CD14-positive monocyte (primary cell): ENCODE data around the gene MYO1A. TPM values are rescaled to one million over a fixed set of nuclear protein-coding genes. Genes with fewer than 3 reads are reported as not detected.
"Not testable (repeated sequence)": the region's sequence is repeated elsewhere in the genome, so short reads cannot be mapped to it uniquely, and the experiment has no call there.

ENCODE experiments used
- DNase-seq, 3 donors: peaks; one replicate each; pipeline ENCODE4 v3.0.0-alpha.2; 2011 to 2022
- H2AFZ ChIP-seq: 2 replicates; pipeline ENCODE4 v1.6.0; 2012; ENCODE audit warnings: mild to moderate bottlenecking, low read depth, low read length, inconsistent platforms; ENCODE audit not compliant: insufficient read depth, poor library complexity, severe bottlenecking
- H3K27ac ChIP-seq, 2 donors: 1 replicate in 1 of 2; 2 replicates in 1 of 2; pipeline ENCODE4 v1.5.1; 2012 to 2013; ENCODE audit warnings: low read length in 2 of 2, control low read depth in 1 of 2, inconsistent platforms in 1 of 2, low read depth in 1 of 2, mild to moderate bottlenecking in 1 of 2
- H3K27me3 ChIP-seq, 2 donors: one replicate each; pipeline versions ENCODE4 v1.6.0 to v1.6.1; 2011 to 2013; ENCODE audit warnings: low read length in 2 of 2; ENCODE audit not compliant: control insufficient read depth in 2 of 2, insufficient read depth in 2 of 2
- H3K36me3 ChIP-seq, 2 donors: replicated peaks in 1 of 2; 1 replicate in 1 of 2; 2 replicates in 1 of 2; pipeline versions ENCODE4 v1.5.1 to v1.6.1; 2012 to 2013; ENCODE audit warnings: low read length in 2 of 2, control low read depth in 1 of 2, inconsistent platforms in 1 of 2, mild to moderate bottlenecking in 1 of 2; ENCODE audit not compliant: insufficient read depth in 2 of 2, control insufficient read depth in 1 of 2
- H3K4me1 ChIP-seq, 2 donors: 1 replicate in 1 of 2; 2 replicates in 1 of 2; pipeline versions ENCODE4 v1.5.1 to v1.6.1; 2012 to 2013; ENCODE audit warnings: low read length in 2 of 2, control low read depth in 1 of 2, inconsistent platforms in 1 of 2, mild to moderate bottlenecking in 1 of 2, moderate library complexity in 1 of 2; ENCODE audit not compliant: insufficient read depth in 2 of 2, control insufficient read depth in 1 of 2
- H3K4me2 ChIP-seq: replicated peaks from 2 replicates; pipeline ENCODE3; 2012; ENCODE audit warnings: low read length, moderate library complexity, mild to moderate bottlenecking; ENCODE audit not compliant: poor library complexity, severe bottlenecking; ENCODE audit errors: extremely low read depth
- H3K4me3 ChIP-seq, 3 experiments: fragments of 200-600 bp in 1 of 3; sonication (generic) in 1 of 3; replicated peaks in 1 of 3; 1 replicate in 2 of 3; 2 replicates in 1 of 3; pipeline ENCODE4 v1.5.1; 2011 to 2013; ENCODE audit warnings: low read length in 3 of 3, mild to moderate bottlenecking in 3 of 3, control low read depth in 2 of 3, low read depth in 2 of 3, inconsistent platforms in 1 of 3, moderate library complexity in 1 of 3
- H3K79me2 ChIP-seq: 2 replicates; pipeline ENCODE4 v1.6.0; 2012; ENCODE audit warnings: mild to moderate bottlenecking, control low read depth, inconsistent platforms, low read length, moderate library complexity; ENCODE audit not compliant: insufficient read depth
- H3K9ac ChIP-seq: 2 replicates; pipeline ENCODE4 v1.6.0; 2017; ENCODE audit warnings: low read length, mild to moderate bottlenecking; ENCODE audit not compliant: insufficient read depth, poor library complexity, severe bottlenecking
- H3K9me3 ChIP-seq, 2 donors: replicated peaks in 1 of 2; 1 replicate in 1 of 2; 2 replicates in 1 of 2; pipeline versions ENCODE4 v1.5.1 to v1.6.1; 2012 to 2013; ENCODE audit warnings: low read length in 2 of 2, control low read depth in 1 of 2; ENCODE audit not compliant: control insufficient read depth in 1 of 2, insufficient read depth in 1 of 2
- H4K20me1 ChIP-seq: 2 replicates; pipeline ENCODE4 v1.6.0; 2012; ENCODE audit warnings: mild to moderate bottlenecking, low read length, control low read depth, moderate library complexity; ENCODE audit not compliant: insufficient read depth
- H3K27ac Mint-ChIP-seq, 7 donors: one replicate each; pipeline ENCODE4 v1.8.0; 2020; ENCODE audit warnings: mild to moderate bottlenecking in 7 of 7, mixed read lengths in 7 of 7, moderate library complexity in 6 of 7, inconsistent platforms in 2 of 7
- H3K27me3 Mint-ChIP-seq, 3 donors: one replicate each; pipeline ENCODE4 v1.8.0; 2021 to 2022; ENCODE audit warnings: low read depth in 3 of 3, mild to moderate bottlenecking in 3 of 3, mixed read lengths in 3 of 3, moderate library complexity in 3 of 3, inconsistent platforms in 1 of 3
- H3K36me3 Mint-ChIP-seq, 2 donors: one replicate each; pipeline ENCODE4 v1.8.0; 2020; ENCODE audit warnings: mixed read lengths in 2 of 2, inconsistent platforms in 1 of 2, mild to moderate bottlenecking in 1 of 2
- H3K4me1 Mint-ChIP-seq: one replicate; pipeline ENCODE4 v1.8.0; 2020; ENCODE audit warnings: mild to moderate bottlenecking, mixed read lengths
- H3K4me3 Mint-ChIP-seq, 2 donors: one replicate each; pipeline ENCODE4 v1.8.0; 2020; ENCODE audit warnings: mild to moderate bottlenecking in 2 of 2, mixed read lengths in 2 of 2, moderate library complexity in 1 of 2
- H3K9me3 Mint-ChIP-seq, 7 donors: one replicate each; pipeline ENCODE4 v1.8.0; 2020 to 2022; ENCODE audit warnings: mixed read lengths in 7 of 7, mild to moderate bottlenecking in 6 of 7, moderate library complexity in 6 of 7, inconsistent platforms in 2 of 7
- CTCF ChIP-seq: fragments of 200-600 bp; IDR thresholded peaks from one replicate; pipeline ENCODE4 v1.8.0; 2022; ENCODE audit warnings: antibody characterized with exemption, mild to moderate bottlenecking
- WGBS: methylation state at CpG from one replicate; pipeline ENCODE4 v1.1.5; 2013; ENCODE audit warnings: missing lambda C conversion rate; ENCODE audit not compliant: insufficient coverage; 5-methylcytosine and 5-hydroxymethylcytosine counted together
- intact Hi-C, 2 donors: fragments of 100-400 bp; cut with micrococcal nuclease; formaldehyde crosslinking; loops; one replicate each; pipeline versions ENCODE4 v1.15.0 to v1.15.1; 2023
- polyA plus RNA-seq, 3 donors: library from polyadenylated mRNA; depleted of rRNA in 1 of 3; unstranded in 2 of 3; stranded (reverse) in 1 of 3; fragments of 300-500 nt in 2 of 3; fragments of >200 nt in 1 of 3; fragmentation: Illumina TruSeq in 2 of 3; gene quantifications; 1 replicate in 2 of 3; 2 replicates in 1 of 3; pipeline ENCODE4 v1.2.3, GENCODE V29; 2012 to 2021

Gene MYO1A
- polyA plus RNA-seq, 3 donors = 0.22 to 1.7 (median 1.3) TPM

- Mint-ChIP-seq H3K27ac (no peak overlapping the region), H3K36me3 (no peaks in the 10 kb centered on the region), H3K9me3 (peaks cover 0 to 3% (median 0%) of the 10 kb centered on the region in 7 donors), H3K4me1 (peaks cover 13% of the 10 kb centered on the region), H3K27me3 (peaks cover 2 to 6% (median 4%) of the 10 kb centered on the region in 3 donors), H3K4me3 (no peak overlapping the region)
- Histone ChIP-seq H3K4me2 (no peak overlapping the region), H4K20me1 (no peaks in the 10 kb centered on the region), H3K27ac (no peak overlapping the region), H3K9me3 (no peaks in the 10 kb centered on the region), H3K4me1 (peaks cover 9 to 12% of the 10 kb centered on the region in 2 donors), H3K9ac (no peak overlapping the region), H3K4me3 (no peak overlapping the region), H2AFZ (no peak overlapping the region), H3K27me3 (no peaks in the 10 kb centered on the region), H3K36me3 (no peaks in the 10 kb centered on the region), H3K79me2 (no peaks in the 10 kb centered on the region)
- WGBS = 100% methylated on average over 4 of the region's 4 CpGs
- intact Hi-C loops = no loop called here
- no peak for TF ChIP-seq CTCF
- no peak for DNase-seq
These were observed 66.5 kb downstream of the MYO1A start for GRCh38 chr12:56983386-56983785.

- H4K20me1 ChIP-seq, H3K9ac ChIP-seq, H3K4me3 ChIP-seq, DNase-seq, H2AFZ ChIP-seq, H3K36me3 ChIP-seq, H3K4me2 ChIP-seq, H3K27me3 Mint-ChIP-seq, H3K4me1 Mint-ChIP-seq, H3K79me2 ChIP-seq, H3K27ac Mint-ChIP-seq, H3K27me3 ChIP-seq, H3K27ac ChIP-seq, H3K9me3 Mint-ChIP-seq, H3K4me3 Mint-ChIP-seq, H3K4me1 ChIP-seq, intact Hi-C loops, H3K9me3 ChIP-seq, H3K36me3 Mint-ChIP-seq: not testable (repeated sequence)
- WGBS = 90% methylated on average over 2 of the region's 3 CpGs
These were observed 67.2 kb downstream of the MYO1A start for GRCh38 chr12:56982578-56983236.
